SK-N-SH treated with all-trans-retinoic acid at 6 μM for 48 hours (cell line): ENCODE data around the gene KCNIP4.

Source experiments
- ARNTL ChIP-seq: fragments of 450-650 bp; formaldehyde crosslinking; IDR thresholded peaks from 2 replicates; pipeline ENCODE4 v1.5.0; 2020; ENCODE audit warnings: low read depth, mild to moderate bottlenecking, moderate library complexity, borderline replicate concordance
- CREB5 ChIP-seq: fragments of 250-450 bp; sonication (Bioruptor Pico); IDR thresholded peaks from 2 replicates; pipeline ENCODE4 v1.5.1; 2020; ENCODE audit warnings: low read depth, mild to moderate bottlenecking, moderate library complexity
- CSDC2 ChIP-seq: fragments of 250-450 bp; sonication (Bioruptor Pico); IDR thresholded peaks from 2 replicates; pipeline ENCODE4 v1.5.0; 2020; ENCODE audit warnings: mild to moderate bottlenecking, moderate library complexity
- ESRRG ChIP-seq: fragments of 250-450 bp; sonication (Bioruptor Pico); IDR thresholded peaks from 2 replicates; pipeline ENCODE4 v1.6.1; 2021; ENCODE audit warnings: mild to moderate bottlenecking
- GLIS3 ChIP-seq: fragments of 250-450 bp; sonication (Bioruptor Pico); IDR thresholded peaks from 2 replicates; pipeline ENCODE4 v1.5.0; 2020; ENCODE audit warnings: mild to moderate bottlenecking, moderate library complexity
- PATZ1 ChIP-seq: fragments of 250-450 bp; sonication (Bioruptor Pico); IDR thresholded peaks from 2 replicates; pipeline ENCODE4 v1.8.0; 2020; ENCODE audit warnings: mild to moderate bottlenecking, moderate library complexity, borderline replicate concordance
- PPARA ChIP-seq: fragments of 250-450 bp; sonication (Bioruptor Pico); IDR thresholded peaks from 2 replicates; pipeline ENCODE4 v1.5.0; 2020; ENCODE audit warnings: mild to moderate bottlenecking, borderline replicate concordance
- RARB ChIP-seq: fragments of 250-450 bp; sonication (Bioruptor Pico); IDR thresholded peaks from 2 replicates; pipeline ENCODE4 v1.8.0; 2021; ENCODE audit warnings: mild to moderate bottlenecking, moderate library complexity
- SNAI2 ChIP-seq: fragments of 250-450 bp; sonication (Bioruptor Pico); IDR thresholded peaks from 2 replicates; pipeline ENCODE4 v1.5.0; 2020; ENCODE audit warnings: mild to moderate bottlenecking, moderate library complexity
- TCF4 ChIP-seq: fragments of 250-450 bp; sonication (Bioruptor Pico); IDR thresholded peaks from 2 replicates; pipeline ENCODE4 v1.8.0; 2021; ENCODE audit warnings: mild to moderate bottlenecking, moderate library complexity, borderline replicate concordance
- ZFP3 ChIP-seq: fragments of 250-450 bp; sonication (Bioruptor Pico); IDR thresholded peaks from 2 replicates; pipeline ENCODE4 v1.5.0; 2020; ENCODE audit warnings: mild to moderate bottlenecking, moderate library complexity
- ZFP30 ChIP-seq: fragments of 450-650 bp; formaldehyde crosslinking; IDR thresholded peaks from 2 replicates; pipeline ENCODE4 v1.5.0; 2022; ENCODE audit warnings: mild to moderate bottlenecking, moderate library complexity
- ZNF8 ChIP-seq: fragments of 450-650 bp; formaldehyde crosslinking; IDR thresholded peaks from 2 replicates; pipeline ENCODE4 v1.5.0; 2020; ENCODE audit warnings: mild to moderate bottlenecking, moderate library complexity
- TF ChIP-seq, protein P1 (sequence below): fragments of 250-450 bp; sonication (Bioruptor Pico); IDR thresholded peaks from 2 replicates; pipeline ENCODE4 v1.5.0; 2020; ENCODE audit warnings: mild to moderate bottlenecking, moderate library complexity

DNA sequence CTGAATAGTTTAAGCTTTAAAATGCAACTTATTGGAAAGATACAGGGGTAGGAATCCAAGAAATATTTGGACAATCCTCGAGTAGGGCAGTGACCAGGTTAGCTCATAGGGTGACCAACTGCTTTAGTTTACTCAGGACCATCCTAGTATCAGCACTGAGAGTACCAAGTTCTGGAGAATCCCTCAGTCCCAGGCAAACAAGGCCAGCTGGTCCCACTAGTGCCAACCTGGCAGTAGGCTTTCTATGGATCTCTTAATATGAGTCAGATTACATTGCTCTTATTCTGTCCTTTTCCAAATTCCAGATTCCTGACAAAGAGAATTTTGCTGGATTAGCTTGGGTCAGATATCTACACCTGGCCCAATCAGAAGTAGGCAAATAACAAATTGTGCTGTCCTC is 493.7 kb downstream of the KCNIP4 start:
- TF ChIP-seq SNAI2 = no peak
- no peak for TF ChIP-seq PPARA (CRISPR knock-in tag)
- TF ChIP-seq ESRRG = no peak
- TF ChIP-seq, protein P1, sequence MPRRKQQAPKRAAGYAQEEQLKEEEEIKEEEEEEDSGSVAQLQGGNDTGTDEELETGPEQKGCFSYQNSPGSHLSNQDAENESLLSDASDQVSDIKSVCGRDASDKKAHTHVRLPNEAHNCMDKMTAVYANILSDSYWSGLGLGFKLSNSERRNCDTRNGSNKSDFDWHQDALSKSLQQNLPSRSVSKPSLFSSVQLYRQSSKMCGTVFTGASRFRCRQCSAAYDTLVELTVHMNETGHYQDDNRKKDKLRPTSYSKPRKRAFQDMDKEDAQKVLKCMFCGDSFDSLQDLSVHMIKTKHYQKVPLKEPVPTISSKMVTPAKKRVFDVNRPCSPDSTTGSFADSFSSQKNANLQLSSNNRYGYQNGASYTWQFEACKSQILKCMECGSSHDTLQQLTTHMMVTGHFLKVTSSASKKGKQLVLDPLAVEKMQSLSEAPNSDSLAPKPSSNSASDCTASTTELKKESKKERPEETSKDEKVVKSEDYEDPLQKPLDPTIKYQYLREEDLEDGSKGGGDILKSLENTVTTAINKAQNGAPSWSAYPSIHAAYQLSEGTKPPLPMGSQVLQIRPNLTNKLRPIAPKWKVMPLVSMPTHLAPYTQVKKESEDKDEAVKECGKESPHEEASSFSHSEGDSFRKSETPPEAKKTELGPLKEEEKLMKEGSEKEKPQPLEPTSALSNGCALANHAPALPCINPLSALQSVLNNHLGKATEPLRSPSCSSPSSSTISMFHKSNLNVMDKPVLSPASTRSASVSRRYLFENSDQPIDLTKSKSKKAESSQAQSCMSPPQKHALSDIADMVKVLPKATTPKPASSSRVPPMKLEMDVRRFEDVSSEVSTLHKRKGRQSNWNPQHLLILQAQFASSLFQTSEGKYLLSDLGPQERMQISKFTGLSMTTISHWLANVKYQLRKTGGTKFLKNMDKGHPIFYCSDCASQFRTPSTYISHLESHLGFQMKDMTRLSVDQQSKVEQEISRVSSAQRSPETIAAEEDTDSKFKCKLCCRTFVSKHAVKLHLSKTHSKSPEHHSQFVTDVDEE (CRISPR knock-in tag) = no peak
- no peak for TF ChIP-seq CREB5 (CRISPR knock-in tag)
- TF ChIP-seq PATZ1 = no peak
- TF ChIP-seq CSDC2 (CRISPR knock-in tag) = no peak
- no peak for TF ChIP-seq ZNF8
- no peak for TF ChIP-seq RARB (CRISPR knock-in tag)
- TF ChIP-seq ZFP3 = no peak
- no peak for TF ChIP-seq TCF4 (CRISPR knock-in tag)
- no peak for TF ChIP-seq ZFP30
- no peak for TF ChIP-seq GLIS3 (CRISPR knock-in tag)
- no peak for TF ChIP-seq ARNTL (CRISPR knock-in tag)
